Breast epithelium (tissue), 3 donors: Measurements from ENCODE around the gene EXD2.

Source experiments
- POLR2A ChIP-seq: fragments of 450-650 bp; IDR thresholded peaks from one replicate; pipeline ENCODE4 v1.6.1; 2016; ENCODE audit warnings: antibody characterized with exemption, mild to moderate bottlenecking, moderate library complexity
- TF ChIP-seq, protein P1 (sequence below), 3 donors: fragments of 450-650 bp; IDR thresholded peaks; one replicate each; pipeline ENCODE4 v1.5.1; 2016 to 2017; ENCODE audit warnings: antibody characterized with exemption in 3 of 3, mild to moderate bottlenecking in 3 of 3, moderate library complexity in 3 of 3

DNA sequence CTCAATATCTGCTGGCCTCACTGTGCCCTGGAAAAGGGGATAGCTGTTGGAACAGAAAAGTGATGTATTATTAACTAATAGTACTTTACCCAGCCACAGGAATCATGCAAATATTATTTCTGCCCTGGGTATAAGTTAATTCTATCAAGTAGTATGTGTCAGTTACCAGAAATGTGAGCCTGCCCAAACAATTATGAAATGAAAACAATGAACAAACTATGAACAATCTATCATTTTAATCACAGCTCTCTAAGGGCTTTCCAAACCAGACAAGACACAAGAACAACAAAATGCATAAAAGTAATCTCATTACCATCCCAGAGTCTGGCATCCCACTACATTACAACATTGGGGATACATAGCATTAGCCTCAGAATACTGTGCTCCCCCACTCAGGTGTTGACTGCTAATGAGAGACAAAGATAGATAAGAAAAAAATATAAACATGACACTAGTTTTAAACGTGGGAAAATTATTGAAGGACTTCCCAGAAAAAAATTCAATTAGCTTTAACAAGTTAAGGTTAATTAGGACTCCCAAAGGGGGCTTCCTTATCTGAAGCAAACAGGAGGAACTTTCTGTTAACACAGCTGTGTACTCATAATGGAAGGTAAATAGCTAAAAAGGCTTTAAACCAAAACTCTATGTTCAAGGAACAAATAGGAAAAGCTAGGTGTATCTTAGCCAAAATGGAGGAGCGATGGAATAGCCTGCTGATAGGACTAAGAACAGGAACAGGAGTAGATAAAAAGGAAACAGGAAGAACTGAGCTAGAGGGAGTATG is 41.6 kb upstream of the EXD2 start:
- TF ChIP-seq POLR2A = no peak
- TF ChIP-seq, protein P1, sequence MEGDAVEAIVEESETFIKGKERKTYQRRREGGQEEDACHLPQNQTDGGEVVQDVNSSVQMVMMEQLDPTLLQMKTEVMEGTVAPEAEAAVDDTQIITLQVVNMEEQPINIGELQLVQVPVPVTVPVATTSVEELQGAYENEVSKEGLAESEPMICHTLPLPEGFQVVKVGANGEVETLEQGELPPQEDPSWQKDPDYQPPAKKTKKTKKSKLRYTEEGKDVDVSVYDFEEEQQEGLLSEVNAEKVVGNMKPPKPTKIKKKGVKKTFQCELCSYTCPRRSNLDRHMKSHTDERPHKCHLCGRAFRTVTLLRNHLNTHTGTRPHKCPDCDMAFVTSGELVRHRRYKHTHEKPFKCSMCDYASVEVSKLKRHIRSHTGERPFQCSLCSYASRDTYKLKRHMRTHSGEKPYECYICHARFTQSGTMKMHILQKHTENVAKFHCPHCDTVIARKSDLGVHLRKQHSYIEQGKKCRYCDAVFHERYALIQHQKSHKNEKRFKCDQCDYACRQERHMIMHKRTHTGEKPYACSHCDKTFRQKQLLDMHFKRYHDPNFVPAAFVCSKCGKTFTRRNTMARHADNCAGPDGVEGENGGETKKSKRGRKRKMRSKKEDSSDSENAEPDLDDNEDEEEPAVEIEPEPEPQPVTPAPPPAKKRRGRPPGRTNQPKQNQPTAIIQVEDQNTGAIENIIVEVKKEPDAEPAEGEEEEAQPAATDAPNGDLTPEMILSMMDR (IDR thresholded peaks at IDR 0.05) = no peak
